SK-N-SH treated with all-trans-retinoic acid at 6 μM for 48 hours (cell line): ENCODE data around the gene CMIP.

Source experiments
- ARNTL ChIP-seq: fragments of 450-650 bp; formaldehyde crosslinking; IDR thresholded peaks from 2 replicates; pipeline ENCODE4 v1.5.0; 2020; ENCODE audit warnings: low read depth, mild to moderate bottlenecking, moderate library complexity, borderline replicate concordance
- CSDC2 ChIP-seq: fragments of 250-450 bp; sonication (Bioruptor Pico); IDR thresholded peaks from 2 replicates; pipeline ENCODE4 v1.5.0; 2020; ENCODE audit warnings: mild to moderate bottlenecking, moderate library complexity
- CSRNP3 ChIP-seq: fragments of 250-450 bp; sonication (Bioruptor Pico); IDR thresholded peaks from 2 replicates; pipeline ENCODE4 v1.5.1; 2021; ENCODE audit warnings: mild to moderate bottlenecking, moderate library complexity
- ISL1 ChIP-seq: fragments of 250-450 bp; sonication (Bioruptor Pico); IDR thresholded peaks from 2 replicates; pipeline ENCODE4 v2.1.2; 2022; ENCODE audit warnings: mild to moderate bottlenecking, moderate library complexity
- PATZ1 ChIP-seq: fragments of 250-450 bp; sonication (Bioruptor Pico); IDR thresholded peaks from 2 replicates; pipeline ENCODE4 v1.8.0; 2020; ENCODE audit warnings: mild to moderate bottlenecking, moderate library complexity, borderline replicate concordance
- PPARA ChIP-seq: fragments of 250-450 bp; sonication (Bioruptor Pico); IDR thresholded peaks from 2 replicates; pipeline ENCODE4 v1.5.0; 2020; ENCODE audit warnings: mild to moderate bottlenecking, borderline replicate concordance
- SNAI2 ChIP-seq: fragments of 250-450 bp; sonication (Bioruptor Pico); IDR thresholded peaks from 2 replicates; pipeline ENCODE4 v1.5.0; 2020; ENCODE audit warnings: mild to moderate bottlenecking, moderate library complexity
- TOX ChIP-seq: fragments of 250-450 bp; sonication (Bioruptor Pico); IDR thresholded peaks from 2 replicates; pipeline ENCODE4 v1.8.0; 2021; ENCODE audit warnings: mild to moderate bottlenecking, moderate library complexity, borderline replicate concordance
- ZNF565 ChIP-seq: fragments of 450-650 bp; formaldehyde crosslinking; conservative IDR thresholded peaks from 2 replicates; pipeline ENCODE4 v1.5.0; 2020; ENCODE audit warnings: low read depth, mild to moderate bottlenecking, moderate library complexity

- no peak for TF ChIP-seq CSRNP3 (CRISPR knock-in tag)
- no peak for TF ChIP-seq PPARA (CRISPR knock-in tag)
- no peak for TF ChIP-seq ISL1 (CRISPR knock-in tag)
- no peak for TF ChIP-seq ZNF565 (CRISPR knock-in tag)
- TF ChIP-seq TOX (CRISPR knock-in tag): no peak
- TF ChIP-seq SNAI2 (CRISPR knock-in tag): no peak
- no peak for TF ChIP-seq PATZ1 (CRISPR knock-in tag)
- TF ChIP-seq CSDC2 (CRISPR knock-in tag): no peak
- no peak for TF ChIP-seq ARNTL (CRISPR knock-in tag)
Observed at GRCh38 chr16:81629896-81630634, 185.5 kb downstream of the CMIP start.
